A549 (cell line): ENCODE measurements around the gene GSTO2. TPM values are rescaled to one million over a fixed set of nuclear protein-coding genes. Genes with fewer than 3 reads are reported as not detected.
A peak's percentile ranks its signal among the peaks of the same experiment; 100 is the strongest.

Experiments used
- ATAC-seq, 2 experiments: fragments of 200-7000 bp in 1 of 2; fragments of >200 bp in 1 of 2; cut with Nextera tagmentation in 1 of 2; cut with Tn5 transposase in 1 of 2; 3 replicates each; pipeline versions ENCODE4 v1.8.0 to v1.9.1; 2018 to 2020; ENCODE audit warnings: mild to moderate bottlenecking in 1 of 2, moderate library complexity in 1 of 2
- CTCF ChIA-PET: fragments of 300-600 bp; sonication (Branson Sonifier 250); formaldehyde crosslinking; extraction: SDS; loops from one replicate; lab custom pipeline; 2021; ENCODE audit warnings: antibody characterized with exemption, inconsistent platforms; lab: Yijun Ruan, JAX
- POLR2A ChIA-PET: fragments of 350-600 bp; formaldehyde crosslinking; extraction: SDS; loops from one replicate; lab custom pipeline; 2021; ENCODE audit warnings: antibody characterized with exemption, inconsistent platforms; lab: Yijun Ruan, JAX
- DNase-seq, 2 experiments: peaks; one replicate each; pipeline versions ENCODE4 v3.0.0 to v3.0.0-alpha.2; 2011 to 2016; ENCODE audit warnings: low read depth in 1 of 2, low spot score in 1 of 2
- FAIRE-seq: peaks from 2 replicates; lab custom pipeline; 2011; peaks lifted over from hg19 to GRCh38; lab: Jason Lieb, UNC
- H3K27ac ChIP-seq, 2 experiments: fragments of >200 bp; sonication (Bioruptor Twin); formaldehyde crosslinking; 3 replicates each; pipeline ENCODE4 v1.5.1; 2016 to 2017
- H3K4me1 ChIP-seq: fragments of >200 bp; sonication (Bioruptor Twin); formaldehyde crosslinking; 3 replicates; pipeline ENCODE4 v1.6.1; 2016
- H3K4me2 ChIP-seq: fragments of >200 bp; sonication (Bioruptor Twin); formaldehyde crosslinking; 3 replicates; pipeline ENCODE4 v1.6.1; 2016
- H3K4me3 ChIP-seq: fragments of >200 bp; sonication (Bioruptor Twin); formaldehyde crosslinking; 3 replicates; pipeline ENCODE4 v1.5.1; 2016
- H3K9me3 ChIP-seq: fragments of >200 bp; sonication (Bioruptor Twin); formaldehyde crosslinking; 3 replicates; pipeline ENCODE4 v1.6.1; 2016
- BHLHE40 ChIP-seq: IDR thresholded peaks from 2 replicates; pipeline ENCODE4 v1.6.1; 2012; ENCODE audit warnings: low read depth, low read length, inconsistent platforms
- CBX2 ChIP-seq: fragments of 200-600 bp; sonication (generic); IDR thresholded peaks from 2 replicates; pipeline ENCODE4 v1.6.1; 2016; ENCODE audit warnings: low read depth, mild to moderate bottlenecking, borderline replicate concordance
- CEBPB ChIP-seq, 2 experiments: fragments of >200 bp in 1 of 2; sonication (Bioruptor Twin) in 1 of 2; formaldehyde crosslinking in 1 of 2; IDR thresholded peaks; 2 replicates each; pipeline ENCODE4 v1.6.1; 2012 to 2016
- CHD2 ChIP-seq: fragments of 150-350 bp; IDR thresholded peaks from 2 replicates; pipeline ENCODE4 v1.6.1; 2014; ENCODE audit warnings: low read length; ENCODE audit not compliant: partially characterized antibody
- E2F6 ChIP-seq: IDR thresholded peaks from 2 replicates; pipeline ENCODE4 v1.6.1; 2012; ENCODE audit warnings: low read depth, borderline replicate concordance
- EHMT2 ChIP-seq: fragments of 200-600 bp; sonication (generic); IDR thresholded peaks from 2 replicates; pipeline ENCODE4 v1.6.1; 2016; ENCODE audit warnings: antibody characterized with exemption, low read depth, mild to moderate bottlenecking, moderate library complexity
- EP300 ChIP-seq, 2 experiments: fragments of >200 bp; sonication (Bioruptor Twin); formaldehyde crosslinking; IDR thresholded peaks; 2 replicates in 1 of 2; 3 replicates in 1 of 2; pipeline ENCODE4 v1.6.1; 2016 to 2017
- ESRRA ChIP-seq: fragments of 150-350 bp; IDR thresholded peaks from 2 replicates; pipeline ENCODE4 v1.6.1; 2014; ENCODE audit warnings: mild to moderate bottlenecking, low read length, borderline replicate concordance
- GATA3 ChIP-seq: IDR thresholded peaks from 2 replicates; pipeline ENCODE4 v1.6.1; 2012; ENCODE audit warnings: borderline replicate concordance
- HES2 ChIP-seq: fragments of >200 bp; sonication (Bioruptor Twin); formaldehyde crosslinking; IDR thresholded peaks from 2 replicates; pipeline ENCODE4 v1.6.1; 2016
- HEYL ChIP-seq: fragments of 250-450 bp; sonication (Bioruptor Pico); IDR thresholded peaks from 2 replicates; pipeline ENCODE4 v1.8.0; 2021; ENCODE audit warnings: mild to moderate bottlenecking, moderate library complexity
- HMGXB4 ChIP-seq: fragments of 250-450 bp; sonication (Bioruptor Pico); IDR thresholded peaks from 2 replicates; pipeline ENCODE4 v1.5.0; 2021; ENCODE audit warnings: mild to moderate bottlenecking, moderate library complexity, borderline replicate concordance
- HOXB13 ChIP-seq: fragments of 250-450 bp; sonication (Bioruptor Pico); IDR thresholded peaks from 2 replicates; pipeline ENCODE4 v1.5.0; 2020; ENCODE audit warnings: low read depth, mild to moderate bottlenecking, moderate library complexity
- HOXB5 ChIP-seq: fragments of 250-450 bp; sonication (Bioruptor Pico); IDR thresholded peaks from 2 replicates; pipeline ENCODE4 v1.5.0; 2020; ENCODE audit warnings: mild to moderate bottlenecking, moderate library complexity
- KDM5A ChIP-seq: fragments of 200-600 bp; sonication (generic); IDR thresholded peaks from 2 replicates; pipeline ENCODE4 v1.6.1; 2016; ENCODE audit warnings: antibody characterized with exemption, mild to moderate bottlenecking
- MYC ChIP-seq: IDR thresholded peaks from 2 replicates; pipeline ENCODE4 v1.6.1; 2012; ENCODE audit warnings: mild to moderate bottlenecking, inconsistent platforms, low read length, improper control_type of control experiment, borderline replicate concordance
- NPAS2 ChIP-seq: fragments of 250-450 bp; sonication (Bioruptor Pico); IDR thresholded peaks from 2 replicates; pipeline ENCODE4 v1.8.0; 2022; ENCODE audit warnings: mild to moderate bottlenecking, moderate library complexity, borderline replicate concordance
- RFX5 ChIP-seq: fragments of 450-650 bp; IDR thresholded peaks from 2 replicates; pipeline ENCODE4 v1.7.1; 2014; ENCODE audit warnings: antibody characterized with exemption, mild to moderate bottlenecking, moderate library complexity
- SREBF2 ChIP-seq: fragments of 450-650 bp; IDR thresholded peaks from 2 replicates; pipeline ENCODE4 v1.6.1; 2014; ENCODE audit warnings: mild to moderate bottlenecking, moderate library complexity
- ZC3H11A ChIP-seq: fragments of 450-650 bp; IDR thresholded peaks from 2 replicates; pipeline ENCODE4 v1.6.1; 2014; ENCODE audit warnings: antibody characterized with exemption, mild to moderate bottlenecking
- WGBS: methylation state at CpG from one replicate; pipeline ENCODE4 v1.1.6; 2017; ENCODE audit errors: missing lambda C conversion rate; 5-methylcytosine and 5-hydroxymethylcytosine counted together
- polyA plus RNA-seq, 4 experiments: library from polyadenylated mRNA; depleted of rRNA in 3 of 4; stranded (reverse); fragments of >200 nt; fragmentation: RNase III in 1 of 4; extraction: RNeasy Plus Mini Kit Qiagen cat#74134 plus additional on column Dnase treatment in 1 of 4; gene quantifications; 2 replicates in 3 of 4; 3 replicates in 1 of 4; pipeline ENCODE4 v1.2.3, GENCODE V29; 2011 to 2017
- TF ChIP-seq, protein P1 (sequence below): fragments of 200-600 bp; sonication (generic); IDR thresholded peaks from 2 replicates; pipeline ENCODE4 v1.6.1; 2016; ENCODE audit warnings: antibody characterized with exemption, mild to moderate bottlenecking, moderate library complexity
- TF ChIP-seq, protein P2 (sequence below): fragments of >200 bp; sonication (Bioruptor Twin); formaldehyde crosslinking; IDR thresholded peaks from 3 replicates; pipeline ENCODE4 v1.5.1; 2016
- TF ChIP-seq, protein P3 (sequence below): fragments of 250-450 bp; sonication (Bioruptor Pico); IDR thresholded peaks from 2 replicates; pipeline ENCODE4 v1.5.0; 2020; ENCODE audit warnings: low read depth, mild to moderate bottlenecking, moderate library complexity

The GSTO2 gene
- polyA plus RNA-seq, 2 of the 4 experiments (the other 2 are of a cell fraction): 1.3 to 5.7 TPM

GRCh38 chr10:104340641-104341040, 71.7 kb downstream of the GSTO2 start:
- no peak for ATAC-seq
- no peak for TF ChIP-seq NPAS2
- TF ChIP-seq EHMT2: no peak
- no peak for TF ChIP-seq ESRRA
- TF ChIP-seq BHLHE40: no peak
- TF ChIP-seq RFX5: no peak
- TF ChIP-seq SREBF2: no peak
- no peak for TF ChIP-seq CHD2
- TF ChIP-seq, protein P1, sequence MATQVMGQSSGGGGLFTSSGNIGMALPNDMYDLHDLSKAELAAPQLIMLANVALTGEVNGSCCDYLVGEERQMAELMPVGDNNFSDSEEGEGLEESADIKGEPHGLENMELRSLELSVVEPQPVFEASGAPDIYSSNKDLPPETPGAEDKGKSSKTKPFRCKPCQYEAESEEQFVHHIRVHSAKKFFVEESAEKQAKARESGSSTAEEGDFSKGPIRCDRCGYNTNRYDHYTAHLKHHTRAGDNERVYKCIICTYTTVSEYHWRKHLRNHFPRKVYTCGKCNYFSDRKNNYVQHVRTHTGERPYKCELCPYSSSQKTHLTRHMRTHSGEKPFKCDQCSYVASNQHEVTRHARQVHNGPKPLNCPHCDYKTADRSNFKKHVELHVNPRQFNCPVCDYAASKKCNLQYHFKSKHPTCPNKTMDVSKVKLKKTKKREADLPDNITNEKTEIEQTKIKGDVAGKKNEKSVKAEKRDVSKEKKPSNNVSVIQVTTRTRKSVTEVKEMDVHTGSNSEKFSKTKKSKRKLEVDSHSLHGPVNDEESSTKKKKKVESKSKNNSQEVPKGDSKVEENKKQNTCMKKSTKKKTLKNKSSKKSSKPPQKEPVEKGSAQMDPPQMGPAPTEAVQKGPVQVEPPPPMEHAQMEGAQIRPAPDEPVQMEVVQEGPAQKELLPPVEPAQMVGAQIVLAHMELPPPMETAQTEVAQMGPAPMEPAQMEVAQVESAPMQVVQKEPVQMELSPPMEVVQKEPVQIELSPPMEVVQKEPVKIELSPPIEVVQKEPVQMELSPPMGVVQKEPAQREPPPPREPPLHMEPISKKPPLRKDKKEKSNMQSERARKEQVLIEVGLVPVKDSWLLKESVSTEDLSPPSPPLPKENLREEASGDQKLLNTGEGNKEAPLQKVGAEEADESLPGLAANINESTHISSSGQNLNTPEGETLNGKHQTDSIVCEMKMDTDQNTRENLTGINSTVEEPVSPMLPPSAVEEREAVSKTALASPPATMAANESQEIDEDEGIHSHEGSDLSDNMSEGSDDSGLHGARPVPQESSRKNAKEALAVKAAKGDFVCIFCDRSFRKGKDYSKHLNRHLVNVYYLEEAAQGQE: no peak
- no peak for TF ChIP-seq MYC
- no peak for TF ChIP-seq HOXB5 (CRISPR knock-in tag)
- TF ChIP-seq HOXB13: no peak
- peak overlapping the region in 1 of 2 experiments; percentile 42; a peak in 2 of 6 replicates for H3K27ac ChIP-seq
- CTCF ChIA-PET: interaction anchor here (1.1 to 2.7 kb wide), 6 partner anchors 9 to 66 kb away, joined by 3 to 19 read pairs (median 4); partner anchors contain the start of gene CFAP58
- H3K9me3 ChIP-seq: no peaks in the 10 kb centered on the region
- WGBS: 93% methylated on average over 4 of the region's 4 CpGs
- POLR2A ChIA-PET: no interaction called here
- no peak for DNase-seq
- peaks cover 28% of the 10 kb centered on the region for H3K4me1 ChIP-seq
- FAIRE-seq: no peak
- no peak overlapping the region; the same call in 2 of the 3 replicates for H3K4me2 ChIP-seq
- no peak overlapping the region for H3K4me3 ChIP-seq

DNA sequence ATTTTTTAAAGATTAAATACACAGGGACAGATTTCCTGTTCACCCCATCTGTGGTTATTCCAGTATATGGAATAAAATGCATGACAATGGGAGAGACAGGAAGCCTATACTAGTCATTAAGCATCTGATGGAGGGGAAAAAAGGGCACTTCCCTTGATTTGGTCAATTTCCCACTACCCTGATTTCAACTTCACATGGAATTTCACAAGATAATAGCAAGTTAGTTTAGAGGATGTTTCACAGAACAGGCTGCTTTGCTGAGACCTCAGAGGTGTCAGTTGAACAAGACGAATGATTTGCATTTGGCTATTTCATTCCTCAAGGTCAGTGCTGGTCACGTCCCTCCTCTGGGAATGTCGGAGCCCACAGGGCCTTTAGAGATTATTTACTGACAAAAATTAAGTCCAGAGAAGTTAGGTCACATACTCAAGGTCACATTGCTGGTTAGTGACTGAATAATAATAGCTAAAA, 74.0 kb downstream of the GSTO2 start:
- no peak for DNase-seq
- FAIRE-seq: no peak
- 59% methylated on average over 3 of the region's 3 CpGs for WGBS

More for the DNA sequence above, 74.0 kb downstream of the GSTO2 start:
- TF ChIP-seq CEBPB (IDR thresholded peaks at IDR 0.05): no peak
- TF ChIP-seq, protein P2, sequence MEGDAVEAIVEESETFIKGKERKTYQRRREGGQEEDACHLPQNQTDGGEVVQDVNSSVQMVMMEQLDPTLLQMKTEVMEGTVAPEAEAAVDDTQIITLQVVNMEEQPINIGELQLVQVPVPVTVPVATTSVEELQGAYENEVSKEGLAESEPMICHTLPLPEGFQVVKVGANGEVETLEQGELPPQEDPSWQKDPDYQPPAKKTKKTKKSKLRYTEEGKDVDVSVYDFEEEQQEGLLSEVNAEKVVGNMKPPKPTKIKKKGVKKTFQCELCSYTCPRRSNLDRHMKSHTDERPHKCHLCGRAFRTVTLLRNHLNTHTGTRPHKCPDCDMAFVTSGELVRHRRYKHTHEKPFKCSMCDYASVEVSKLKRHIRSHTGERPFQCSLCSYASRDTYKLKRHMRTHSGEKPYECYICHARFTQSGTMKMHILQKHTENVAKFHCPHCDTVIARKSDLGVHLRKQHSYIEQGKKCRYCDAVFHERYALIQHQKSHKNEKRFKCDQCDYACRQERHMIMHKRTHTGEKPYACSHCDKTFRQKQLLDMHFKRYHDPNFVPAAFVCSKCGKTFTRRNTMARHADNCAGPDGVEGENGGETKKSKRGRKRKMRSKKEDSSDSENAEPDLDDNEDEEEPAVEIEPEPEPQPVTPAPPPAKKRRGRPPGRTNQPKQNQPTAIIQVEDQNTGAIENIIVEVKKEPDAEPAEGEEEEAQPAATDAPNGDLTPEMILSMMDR: no peak
- TF ChIP-seq, protein P1: no peak
- TF ChIP-seq CBX2: no peak
- TF ChIP-seq EP300 (IDR thresholded peaks at IDR 0.05): no peak
- no peak for TF ChIP-seq ZC3H11A
- no peak for TF ChIP-seq KDM5A
- TF ChIP-seq GATA3: no peak
- TF ChIP-seq, protein P3, sequence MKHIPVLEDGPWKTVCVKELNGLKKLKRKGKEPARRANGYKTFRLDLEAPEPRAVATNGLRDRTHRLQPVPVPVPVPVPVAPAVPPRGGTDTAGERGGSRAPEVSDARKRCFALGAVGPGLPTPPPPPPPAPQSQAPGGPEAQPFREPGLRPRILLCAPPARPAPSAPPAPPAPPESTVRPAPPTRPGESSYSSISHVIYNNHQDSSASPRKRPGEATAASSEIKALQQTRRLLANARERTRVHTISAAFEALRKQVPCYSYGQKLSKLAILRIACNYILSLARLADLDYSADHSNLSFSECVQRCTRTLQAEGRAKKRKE (CRISPR knock-in tag): no peak
- no peak for TF ChIP-seq HMGXB4
- TF ChIP-seq HES2: no peak
- TF ChIP-seq E2F6: no peak
- TF ChIP-seq HEYL (CRISPR knock-in tag): no peak
- TF ChIP-seq, all 56 proteins: peak for 0
- ATAC-seq: no peak
- Histone ChIP-seq H3K4me2 (no peak overlapping the region), H3K27ac (no peak overlapping the region), H3K4me1 (peaks cover 16% of the 10 kb centered on the region), H3K4me3 (no peak overlapping the region), H3K9me3 (no peaks in the 10 kb centered on the region)
- POLR2A ChIA-PET: no interaction called here
- CTCF ChIA-PET: interaction anchor here (0.7 to 2.7 kb wide), 4 partner anchors 14 to 68 kb away, joined by 3 to 19 read pairs (median 4); no protein-coding TSS in a partner anchor
